ENCODE measurements around the gene KCTD21. TPM values are rescaled to one million over a fixed set of nuclear protein-coding genes. Genes with fewer than 3 reads are reported as not detected.

Gene KCTD21
- total RNA-seq, 1 experiment from 2014 or later: 3.0 TPM

GRCh38 chr11:78158987-78159652 is 29.3 kb downstream of the KCTD21 start (continued):
- TF ChIP-seq MAX (IDR thresholded peaks at IDR 0.05) (no peak), POLR2A (IDR thresholded peaks at IDR 0.05; ENCODE audit: borderline replicate concordance, extremely low read depth, insufficient read depth, insufficient read length) (no peak), YY1 (IDR thresholded peaks at IDR 0.05; ENCODE audit: extremely low read depth, insufficient replicate concordance, low read depth, low read length) (no peak), FOSL1 (IDR thresholded peaks at IDR 0.05; ENCODE audit: low read depth) (no peak), ZFX (IDR thresholded peaks at IDR 0.05) (no peak), ELF1 (IDR thresholded peaks at IDR 0.05; ENCODE audit: borderline replicate concordance, low read depth) (no peak)

GRCh38 chr11:78156127-78156844 is 32.1 kb downstream of the KCTD21 start:
- Histone ChIP-seq H3K4me2 (ENCODE audit: low read length) (no peak overlapping the region), H3K27me3 (ENCODE audit: insufficient read depth, low read length) (no peaks in the 10 kb centered on the region), H3K79me2 (ENCODE audit: insufficient read depth, low read length) (no peaks in the 10 kb centered on the region), H3K36me3 (ENCODE audit: control insufficient read depth in 1 of 2, insufficient read depth in 2 of 2, low read length in 2 of 2) (no peaks in the 10 kb centered on the region), H3K9ac (ENCODE audit: low read length) (no peak overlapping the region), H3K9me2 (ENCODE audit: insufficient read depth) (no peaks in the 10 kb centered on the region), H3K4me1 (ENCODE audit: control insufficient read depth in 1 of 2, insufficient read depth in 2 of 2, low read length in 2 of 2) (no peaks in the 10 kb centered on the region), H4K20me1 (ENCODE audit: insufficient read depth) (no peaks in the 10 kb centered on the region), H2AFZ (ENCODE audit: low read depth, low read length, poor library complexity, severe bottlenecking) (no peak overlapping the region), H3K4me3 (replicated peaks in 1 of 2; ENCODE audit: low read depth in 1 of 2, low read length in 2 of 2) (no peak overlapping the region), H3K27ac (ENCODE audit: low read depth, low read length) (no peak overlapping the region), H3K9me3 (ENCODE audit: control insufficient read depth in 1 of 2, insufficient read depth in 1 of 2, low read depth in 1 of 2, low read length in 2 of 2) (no peaks in the 10 kb centered on the region)
- BruUV-seq (replicated peaks): no TSS peak
- ChIA-PET CTCF (no interaction called here), RAD21 (ENCODE audit: low non-redundant PET in 1 of 2, low total read pairs in 2 of 2, uncharacterized antibody in 2 of 2, unreplicated experiment in 2 of 2) (no interaction called here), POLR2A (interaction anchor here (1.2 kb wide), 1 partner anchor 17 kb away, joined by 4 read pairs; the partner anchor contains the start of gene ALG8)
- intact Hi-C loops (cut with micrococcal nuclease): no loop called here
- no peak for TF ChIP-seq JUND (IDR thresholded peaks at IDR 0.05)
- DNase-seq (ENCODE audit: low read depth, low spot score) (no peak), ATAC-seq (no peak)

- no peak overlapping the region for H2AFZ ChIP-seq (ENCODE audit: low read depth, low read length, poor library complexity, severe bottlenecking)
- BruUV-seq (replicated peaks): no TSS peak
- H3K36me3 ChIP-seq (ENCODE audit: control insufficient read depth in 1 of 2, insufficient read depth in 2 of 2, low read length in 2 of 2): no peaks in the 10 kb centered on the region
- RAD21 ChIA-PET (ENCODE audit: low non-redundant PET in 1 of 2, low total read pairs in 2 of 2, uncharacterized antibody in 2 of 2, unreplicated experiment in 2 of 2): no interaction called here
- ATAC-seq (no peak), DNase-seq (ENCODE audit: low read depth, low spot score) (no peak)
- H3K9me3 ChIP-seq (ENCODE audit: control insufficient read depth in 1 of 2, insufficient read depth in 1 of 2, low read depth in 1 of 2, low read length in 2 of 2): no peaks in the 10 kb centered on the region
- H3K9ac ChIP-seq (ENCODE audit: low read length): no peak overlapping the region
- no peak for TF ChIP-seq SRF (IDR thresholded peaks at IDR 0.05; ENCODE audit: low read depth)
- TF ChIP-seq SIN3A (IDR thresholded peaks at IDR 0.05; ENCODE audit: low read depth): no peak
- no peak for TF ChIP-seq JUND (IDR thresholded peaks at IDR 0.05)
- TF ChIP-seq POLR2AphosphoS5 (IDR thresholded peaks at IDR 0.05; ENCODE audit: low read depth, low read length): no peak
- TF ChIP-seq TCF7L2 (IDR thresholded peaks at IDR 0.05; ENCODE audit: borderline replicate concordance, extremely low read depth, insufficient read depth, insufficient read length): no peak
- TF ChIP-seq FOSL1 (IDR thresholded peaks at IDR 0.05; ENCODE audit: low read depth): no peak
- no peak for TF ChIP-seq ELF1 (IDR thresholded peaks at IDR 0.05; ENCODE audit: borderline replicate concordance, low read depth)
- no peak for TF ChIP-seq CBX3 (IDR thresholded peaks at IDR 0.05; ENCODE audit: low read depth)
- TF ChIP-seq MAX (IDR thresholded peaks at IDR 0.05): no peak
- TF ChIP-seq SP1 (IDR thresholded peaks at IDR 0.05; ENCODE audit: low read depth): no peak
- TF ChIP-seq POLR2A (IDR thresholded peaks at IDR 0.05; ENCODE audit: borderline replicate concordance, extremely low read depth, insufficient read depth, insufficient read length): no peak
- no peak for TF ChIP-seq ZFX (IDR thresholded peaks at IDR 0.05)
- no peak for TF ChIP-seq EZH2phosphoT487 (IDR thresholded peaks at IDR 0.05; ENCODE audit: borderline replicate concordance)
- no peak for TF ChIP-seq RAD21 (IDR thresholded peaks at IDR 0.05; ENCODE audit: low read depth)
- no peak for TF ChIP-seq CTCF (IDR thresholded peaks at IDR 0.05 in 2 of 3, conservative IDR thresholded peaks at IDR 0.05 in 1 of 3; ENCODE audit: borderline replicate concordance in 1 of 3, insufficient read depth in 1 of 3, low read depth in 2 of 3, low read length in 2 of 3)
- no peak overlapping the region for H3K27ac ChIP-seq (ENCODE audit: low read depth, low read length)
- H3K4me3 ChIP-seq (replicated peaks in 1 of 2; ENCODE audit: low read depth in 1 of 2, low read length in 2 of 2): no peak overlapping the region
- no peaks in the 10 kb centered on the region for H3K79me2 ChIP-seq (ENCODE audit: insufficient read depth, low read length)
- intact Hi-C loops (cut with micrococcal nuclease): no loop called here
- no peaks in the 10 kb centered on the region for H4K20me1 ChIP-seq (ENCODE audit: insufficient read depth)
- POLR2A ChIA-PET: no interaction called here
- CTCF ChIA-PET: no interaction called here
- no peaks in the 10 kb centered on the region for H3K9me2 ChIP-seq (ENCODE audit: insufficient read depth)
- no peaks in the 10 kb centered on the region for H3K4me1 ChIP-seq (ENCODE audit: control insufficient read depth in 1 of 2, insufficient read depth in 2 of 2, low read length in 2 of 2)
- no peaks in the 10 kb centered on the region for H3K27me3 ChIP-seq (ENCODE audit: insufficient read depth, low read length)
- no peak overlapping the region for H3K4me2 ChIP-seq (ENCODE audit: low read length)
These were observed 36.6 kb downstream of the KCTD21 start for GRCh38 chr11:78151804-78152203.

All from HCT116 (cell line).